ENCODE data around the gene WASL.

Gene WASL

GRCh38 chr7:123640583-123640982, 108.2 kb downstream of the WASL start:
- H2AFZ ChIP-seq (ENCODE audit: low read depth, low read length): no peak overlapping the region
- no peak overlapping the region for H3K4me2 ChIP-seq (ENCODE audit: low read length)
- no peaks in the 10 kb centered on the region for H3K9me3 ChIP-seq (ENCODE audit: insufficient read depth, low read length)
- no peak overlapping the region for H3K27ac ChIP-seq (ENCODE audit: low read length)
- H3K9ac ChIP-seq (ENCODE audit: low read length): no peak overlapping the region
- no peak overlapping the region for H3K4me3 ChIP-seq (ENCODE audit: low read length)
- H3K36me3 ChIP-seq (replicated peaks; ENCODE audit: low read depth, low read length): no peaks in the 10 kb centered on the region
- no peak for TF ChIP-seq EZH2phosphoT487 (IDR thresholded peaks at IDR 0.05; ENCODE audit: low read depth)
- no peak for TF ChIP-seq CTCF (IDR thresholded peaks at IDR 0.05; ENCODE audit: low read depth, low read length)
- H4K20me1 ChIP-seq (ENCODE audit: insufficient read depth, low read length): no peaks in the 10 kb centered on the region
- peaks cover 11% of the 10 kb centered on the region; the same call in 1 of the 2 replicates for H3K27me3 ChIP-seq (ENCODE audit: low read depth, low read length)
- no peaks in the 10 kb centered on the region for H3K4me1 ChIP-seq (ENCODE audit: low read length)
- no peaks in the 10 kb centered on the region for H3K79me2 ChIP-seq (ENCODE audit: low read length)

GRCh38 chr7:123639631-123640030, 109.2 kb downstream of the WASL start:
- H3K27me3 ChIP-seq (ENCODE audit: low read depth, low read length): peaks cover 14% of the 10 kb centered on the region; the same call in 1 of the 2 replicates
- no peak overlapping the region for H3K4me3 ChIP-seq (ENCODE audit: low read length)
- no peak overlapping the region for H2AFZ ChIP-seq (ENCODE audit: low read depth, low read length)
- no peaks in the 10 kb centered on the region for H3K9me3 ChIP-seq (ENCODE audit: insufficient read depth, low read length)
- H3K4me1 ChIP-seq (ENCODE audit: low read length): no peaks in the 10 kb centered on the region
- no peak overlapping the region for H3K9ac ChIP-seq (ENCODE audit: low read length)
- TF ChIP-seq EZH2phosphoT487 (IDR thresholded peaks at IDR 0.05; ENCODE audit: low read depth) (no peak), CTCF (IDR thresholded peaks at IDR 0.05; ENCODE audit: low read depth, low read length) (no peak)
- no peaks in the 10 kb centered on the region for H3K79me2 ChIP-seq (ENCODE audit: low read length)
- no peaks in the 10 kb centered on the region for H4K20me1 ChIP-seq (ENCODE audit: insufficient read depth, low read length)
- no peaks in the 10 kb centered on the region for H3K36me3 ChIP-seq (replicated peaks; ENCODE audit: low read depth, low read length)
- no peak overlapping the region for H3K4me2 ChIP-seq (ENCODE audit: low read length)
- H3K27ac ChIP-seq (ENCODE audit: low read length): no peak overlapping the region

GRCh38 chr7:123637878-123638277, 110.9 kb downstream of the WASL start:
- no peaks in the 10 kb centered on the region for H3K9me3 ChIP-seq (ENCODE audit: insufficient read depth, low read length)
- no peak overlapping the region for H3K4me3 ChIP-seq (ENCODE audit: low read length)
- no peaks in the 10 kb centered on the region for H4K20me1 ChIP-seq (ENCODE audit: insufficient read depth, low read length)
- H3K79me2 ChIP-seq (ENCODE audit: low read length): no peaks in the 10 kb centered on the region
- no peak overlapping the region for H3K27ac ChIP-seq (ENCODE audit: low read length)
- no peaks in the 10 kb centered on the region for H3K36me3 ChIP-seq (replicated peaks; ENCODE audit: low read depth, low read length)
- no peaks in the 10 kb centered on the region for H3K4me1 ChIP-seq (ENCODE audit: low read length)
- H3K27me3 ChIP-seq (ENCODE audit: low read depth, low read length): peaks cover 14% of the 10 kb centered on the region; the same call in 1 of the 2 replicates
- no peak for TF ChIP-seq CTCF (IDR thresholded peaks at IDR 0.05; ENCODE audit: low read depth, low read length)
- H2AFZ ChIP-seq (ENCODE audit: low read depth, low read length): no peak overlapping the region
- H3K4me2 ChIP-seq (ENCODE audit: low read length): no peak overlapping the region
- H3K9ac ChIP-seq (ENCODE audit: low read length): no peak overlapping the region

- H2AFZ ChIP-seq (ENCODE audit: low read depth, low read length): no peak overlapping the region
- no peaks in the 10 kb centered on the region for H3K4me1 ChIP-seq (ENCODE audit: low read length)
- H3K4me2 ChIP-seq (ENCODE audit: low read length): no peak overlapping the region
- no peak overlapping the region for H3K27ac ChIP-seq (ENCODE audit: low read length)
- no peaks in the 10 kb centered on the region for H3K9me3 ChIP-seq (ENCODE audit: insufficient read depth, low read length)
- no peaks in the 10 kb centered on the region for H4K20me1 ChIP-seq (ENCODE audit: insufficient read depth, low read length)
- no peak overlapping the region for H3K9ac ChIP-seq (ENCODE audit: low read length)
- peaks cover 12% of the 10 kb centered on the region; the same call in 1 of the 2 replicates for H3K27me3 ChIP-seq (ENCODE audit: low read depth, low read length)
- no peaks in the 10 kb centered on the region for H3K79me2 ChIP-seq (ENCODE audit: low read length)
- TF ChIP-seq CTCF (IDR thresholded peaks at IDR 0.05; ENCODE audit: low read depth, low read length): no peak
- no peak for TF ChIP-seq EZH2phosphoT487 (IDR thresholded peaks at IDR 0.05; ENCODE audit: low read depth)
- H3K36me3 ChIP-seq (replicated peaks; ENCODE audit: low read depth, low read length): no peaks in the 10 kb centered on the region
- no peak overlapping the region for H3K4me3 ChIP-seq (ENCODE audit: low read length)
Measured at GRCh38 chr7:123637203-123637602, 111.6 kb downstream of the WASL start.
